ENCODE measurements around the gene KRTAP11-1. TPM values are rescaled to one million over a fixed set of nuclear protein-coding genes. Genes with fewer than 3 reads are reported as not detected.

The KRTAP11-1 gene
- total RNA-seq, result not detected
- long read RNA-seq, result 0 reads

- TF ChIP-seq, protein P1, sequence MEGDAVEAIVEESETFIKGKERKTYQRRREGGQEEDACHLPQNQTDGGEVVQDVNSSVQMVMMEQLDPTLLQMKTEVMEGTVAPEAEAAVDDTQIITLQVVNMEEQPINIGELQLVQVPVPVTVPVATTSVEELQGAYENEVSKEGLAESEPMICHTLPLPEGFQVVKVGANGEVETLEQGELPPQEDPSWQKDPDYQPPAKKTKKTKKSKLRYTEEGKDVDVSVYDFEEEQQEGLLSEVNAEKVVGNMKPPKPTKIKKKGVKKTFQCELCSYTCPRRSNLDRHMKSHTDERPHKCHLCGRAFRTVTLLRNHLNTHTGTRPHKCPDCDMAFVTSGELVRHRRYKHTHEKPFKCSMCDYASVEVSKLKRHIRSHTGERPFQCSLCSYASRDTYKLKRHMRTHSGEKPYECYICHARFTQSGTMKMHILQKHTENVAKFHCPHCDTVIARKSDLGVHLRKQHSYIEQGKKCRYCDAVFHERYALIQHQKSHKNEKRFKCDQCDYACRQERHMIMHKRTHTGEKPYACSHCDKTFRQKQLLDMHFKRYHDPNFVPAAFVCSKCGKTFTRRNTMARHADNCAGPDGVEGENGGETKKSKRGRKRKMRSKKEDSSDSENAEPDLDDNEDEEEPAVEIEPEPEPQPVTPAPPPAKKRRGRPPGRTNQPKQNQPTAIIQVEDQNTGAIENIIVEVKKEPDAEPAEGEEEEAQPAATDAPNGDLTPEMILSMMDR (IDR thresholded peaks at IDR 0.05), result no peak
- no peak for DNase-seq
- Histone ChIP-seq H3K27me3 (ENCODE audit: low read depth) (no peaks in the 10 kb centered on the region), H3K36me3 (no peaks in the 10 kb centered on the region), H3K4me3 (no peak within 1 kb of the TSS), H3K27ac (no peak within 1 kb of the TSS), H3K9me3 (no peaks in the 10 kb centered on the region), H3K4me1 (no peaks in the 10 kb centered on the region)
- intact Hi-C loops (cut with DNase I), result no loop called here
- ATAC-seq, result no peak
Measured at GRCh38 chr21:30881480-30881879, at the start of gene KRTAP11-1. TSS of gene KRTAP11-1 (minus strand) at chr21:30881580. CDS start at chr21:30881524, 56 bp downstream.

- H3K9me3 ChIP-seq, result peaks cover 15% of the 10 kb centered on the region
- TF ChIP-seq, protein P1 (IDR thresholded peaks at IDR 0.05), result no peak
- H3K27me3 ChIP-seq (ENCODE audit: low read depth), result no peaks in the 10 kb centered on the region
- intact Hi-C loops (cut with DNase I), result no loop called here
- DNase-seq (no peak), ATAC-seq (no peak)
- no peaks in the 10 kb centered on the region for H3K4me1 ChIP-seq
- H3K4me3 ChIP-seq, result no peak overlapping the region
- H3K27ac ChIP-seq, result no peak overlapping the region
- no peaks in the 10 kb centered on the region for H3K36me3 ChIP-seq
Measured at GRCh38 chr21:30924146-30924700, 42.8 kb upstream of the KRTAP11-1 start.

DNA sequence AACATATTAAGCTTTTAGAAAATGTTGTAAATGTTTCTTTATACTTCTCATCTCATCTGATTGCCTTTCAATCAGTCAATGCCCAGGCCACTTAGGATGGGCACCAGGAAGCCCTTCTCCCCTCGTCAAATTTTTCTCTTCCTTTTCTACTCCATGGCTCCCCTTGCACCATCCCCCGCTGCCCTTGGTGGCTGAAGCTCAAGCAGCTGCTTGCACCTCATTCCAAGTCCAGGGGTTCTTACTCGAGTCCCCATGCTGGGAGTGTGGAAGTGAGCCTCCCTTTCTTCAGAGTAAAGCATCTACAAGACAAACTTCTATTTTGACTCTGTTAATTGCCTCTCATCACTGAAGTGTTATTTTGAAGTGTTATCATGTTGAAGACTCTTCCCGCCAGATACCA is 39.7 kb upstream of the KRTAP11-1 start:
- DNase-seq (no peak), ATAC-seq (no peak)
- no peaks in the 10 kb centered on the region for H3K27me3 ChIP-seq (ENCODE audit: low read depth)
- TF ChIP-seq, protein P1 (IDR thresholded peaks at IDR 0.05), result no peak
- no peaks in the 10 kb centered on the region for H3K4me1 ChIP-seq
- intact Hi-C loops (cut with DNase I), result no loop called here
- no peaks in the 10 kb centered on the region for H3K36me3 ChIP-seq
- H3K4me3 ChIP-seq, result no peak overlapping the region
- no peak overlapping the region for H3K27ac ChIP-seq
- peaks cover under 1% of the 10 kb centered on the region for H3K9me3 ChIP-seq

- intact Hi-C loops (cut with DNase I), result no loop called here
Measured at GRCh38 chr21:30917557-30917956, 36.2 kb upstream of the KRTAP11-1 start.

DNA sequence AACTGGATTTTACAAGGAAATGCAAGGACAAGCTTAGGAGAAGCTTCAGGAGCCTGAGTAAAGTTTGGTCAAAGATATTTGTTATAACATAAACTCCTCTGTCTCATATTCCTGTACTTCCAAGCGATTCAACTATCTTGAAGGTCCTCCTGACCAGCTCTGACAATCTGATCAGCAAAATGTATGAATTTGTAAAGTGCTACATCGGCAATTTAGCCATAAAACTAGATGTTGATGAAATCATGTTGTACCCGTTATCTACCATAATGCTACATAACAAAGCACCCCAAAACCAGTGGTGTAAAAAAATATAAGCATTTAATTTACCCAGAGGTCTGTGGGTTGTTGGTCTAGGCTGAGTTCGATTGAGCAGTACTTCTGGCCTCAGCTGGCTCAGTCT is 19.5 kb upstream of the KRTAP11-1 start:
- TF ChIP-seq, protein P1 (IDR thresholded peaks at IDR 0.05), result no peak
- intact Hi-C loops (cut with DNase I), result no loop called here
- Histone ChIP-seq H3K9me3 (no peaks in the 10 kb centered on the region), H3K4me3 (no peak overlapping the region), H3K27ac (no peak overlapping the region), H3K4me1 (no peaks in the 10 kb centered on the region), H3K27me3 (ENCODE audit: low read depth) (no peaks in the 10 kb centered on the region), H3K36me3 (no peaks in the 10 kb centered on the region)
- ATAC-seq, result no peak
- no peak for DNase-seq

More at GRCh38 chr21:30917557-30917956, 36.2 kb upstream of the KRTAP11-1 start:
- H3K9me3 ChIP-seq, result no peaks in the 10 kb centered on the region
- no peak overlapping the region for H3K27ac ChIP-seq
- H3K4me1 ChIP-seq, result no peaks in the 10 kb centered on the region
- no peaks in the 10 kb centered on the region for H3K36me3 ChIP-seq
- no peaks in the 10 kb centered on the region for H3K27me3 ChIP-seq (ENCODE audit: low read depth)
- no peak for ATAC-seq
- no peak for DNase-seq
- no peak overlapping the region for H3K4me3 ChIP-seq
- TF ChIP-seq, protein P1 (IDR thresholded peaks at IDR 0.05), result no peak
